SU-DHL-6 (cell line): Measurements from ENCODE around the gene SYNDIG1.

Source experiments
- H2AFZ ChIP-seq: fragments of 200-600 bp; sonication (generic); 2 replicates; pipeline ENCODE4 v1.6.1; 2014; ENCODE audit warnings: low read depth, mild to moderate bottlenecking, moderate library complexity, mixed read lengths, antibody characterized with exemption, low read length; ENCODE audit not compliant: severe bottlenecking
- H3F3A ChIP-seq: fragments of 200-600 bp; shearing (Covaris generic); 2 replicates; pipeline ENCODE4 v1.6.0; 2016; ENCODE audit warnings: antibody characterized with exemption, mild to moderate bottlenecking; ENCODE audit not compliant: insufficient read depth
- H3K27ac ChIP-seq: fragments of 200-600 bp; sonication (generic); 2 replicates; pipeline ENCODE4 v1.5.1; 2016; ENCODE audit warnings: low read depth, mild to moderate bottlenecking, low read length, moderate library complexity, mixed read lengths
- H3K27me3 ChIP-seq: fragments of 200-600 bp; sonication (generic), shearing (Covaris generic); 2 replicates; pipeline ENCODE4 v1.6.0; 2014; ENCODE audit warnings: mild to moderate bottlenecking, low read length
- H3K36me3 ChIP-seq: fragments of 200-600 bp; sonication (generic); 2 replicates; pipeline ENCODE4 v1.6.1; 2014; ENCODE audit warnings: mild to moderate bottlenecking, low read length, mixed read lengths
- H3K4me2 ChIP-seq: fragments of 300-600, 200-600 bp; shearing (Covaris generic), sonication (generic); 2 replicates; pipeline ENCODE4 v1.6.0; 2014; ENCODE audit warnings: low read length, low read depth, mild to moderate bottlenecking; ENCODE audit not compliant: poor library complexity, severe bottlenecking
- H3K4me3 ChIP-seq: fragments of 200-600 bp; sonication (generic); 2 replicates; pipeline ENCODE4 v1.5.1; 2014; ENCODE audit warnings: antibody characterized with exemption, low read length, mild to moderate bottlenecking, mixed read lengths; ENCODE audit not compliant: insufficient read depth, poor library complexity, severe bottlenecking
- H3K79me2 ChIP-seq: fragments of 200-600 bp; sonication (generic); 2 replicates; pipeline ENCODE4 v1.6.1; 2014; ENCODE audit warnings: mild to moderate bottlenecking, low read length, moderate library complexity; ENCODE audit not compliant: insufficient read depth
- H3K9ac ChIP-seq: fragments of 200-600 bp; sonication (generic); 2 replicates; pipeline ENCODE4 v1.7.0; 2014; ENCODE audit warnings: mild to moderate bottlenecking, low read length
- H3K9me2 ChIP-seq: fragments of 200-600 bp; sonication (generic); replicated peaks from 2 replicates; pipeline ENCODE4 v1.6.1; 2014; ENCODE audit warnings: low read length; ENCODE audit not compliant: insufficient read depth
- H3K9me3 ChIP-seq: fragments of 200-600 bp; sonication (generic); 2 replicates; pipeline ENCODE4 v1.6.1; 2014; ENCODE audit warnings: low read length, mixed read lengths; ENCODE audit not compliant: insufficient read depth
- H4K20me1 ChIP-seq: fragments of 200-600 bp; sonication (generic); 2 replicates; pipeline ENCODE4 v1.6.1; 2014; ENCODE audit warnings: low read depth, mild to moderate bottlenecking, antibody characterized with exemption, low read length, moderate library complexity, mixed read lengths
- EZH2phosphoT487 ChIP-seq: fragments of 200-600 bp; sonication (generic), shearing (Covaris generic); conservative IDR thresholded peaks from 2 replicates; pipeline ENCODE4 v1.6.1; 2018; ENCODE audit warnings: mild to moderate bottlenecking, antibody characterized with exemption, low read length, moderate library complexity, mixed read lengths
- TF ChIP-seq, protein P1 (sequence below): fragments of 200-600 bp; sonication (generic); IDR thresholded peaks from one replicate; pipeline ENCODE4 v1.5.1; 2017; ENCODE audit warnings: antibody characterized with exemption, mild to moderate bottlenecking, low read length, moderate library complexity; ENCODE audit not compliant: insufficient read depth, poor library complexity, severe bottlenecking

SYNDIG1 gene

DNA sequence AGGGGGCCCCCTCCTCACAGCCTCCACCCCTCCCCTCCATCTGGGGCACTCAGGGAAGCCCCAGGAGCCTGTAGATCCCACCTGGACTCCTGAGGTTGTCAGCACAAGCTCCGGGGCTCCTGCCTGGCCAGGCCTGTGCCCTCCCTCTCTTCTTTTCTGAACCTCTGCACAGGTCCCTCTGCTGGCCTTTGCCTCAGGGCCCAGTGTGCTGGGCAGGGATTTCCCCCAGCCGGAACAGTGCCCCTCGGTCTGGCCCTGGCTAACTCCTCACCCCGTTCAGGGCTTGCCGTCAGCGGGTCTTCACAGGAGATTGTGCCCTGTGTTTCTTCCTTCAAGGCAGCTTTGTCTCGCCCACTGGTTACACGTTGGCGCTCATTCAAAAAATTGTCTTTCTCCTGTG lies 64.9 kb downstream of the SYNDIG1 start:
- no peaks in the 10 kb centered on the region for H3K36me3 ChIP-seq
- no peaks in the 10 kb centered on the region for H4K20me1 ChIP-seq
- H3K4me2 ChIP-seq = no peak overlapping the region
- H3K9me3 ChIP-seq = no peaks in the 10 kb centered on the region
- no peaks in the 10 kb centered on the region for H3F3A ChIP-seq
- no peak overlapping the region for H3K9ac ChIP-seq
- no peaks in the 10 kb centered on the region for H3K9me2 ChIP-seq
- H3K27me3 ChIP-seq = no peaks in the 10 kb centered on the region
- no peak overlapping the region for H2AFZ ChIP-seq
- H3K27ac ChIP-seq = no peak overlapping the region
- H3K79me2 ChIP-seq = no peaks in the 10 kb centered on the region
- no peak overlapping the region for H3K4me3 ChIP-seq
- TF ChIP-seq, protein P1, sequence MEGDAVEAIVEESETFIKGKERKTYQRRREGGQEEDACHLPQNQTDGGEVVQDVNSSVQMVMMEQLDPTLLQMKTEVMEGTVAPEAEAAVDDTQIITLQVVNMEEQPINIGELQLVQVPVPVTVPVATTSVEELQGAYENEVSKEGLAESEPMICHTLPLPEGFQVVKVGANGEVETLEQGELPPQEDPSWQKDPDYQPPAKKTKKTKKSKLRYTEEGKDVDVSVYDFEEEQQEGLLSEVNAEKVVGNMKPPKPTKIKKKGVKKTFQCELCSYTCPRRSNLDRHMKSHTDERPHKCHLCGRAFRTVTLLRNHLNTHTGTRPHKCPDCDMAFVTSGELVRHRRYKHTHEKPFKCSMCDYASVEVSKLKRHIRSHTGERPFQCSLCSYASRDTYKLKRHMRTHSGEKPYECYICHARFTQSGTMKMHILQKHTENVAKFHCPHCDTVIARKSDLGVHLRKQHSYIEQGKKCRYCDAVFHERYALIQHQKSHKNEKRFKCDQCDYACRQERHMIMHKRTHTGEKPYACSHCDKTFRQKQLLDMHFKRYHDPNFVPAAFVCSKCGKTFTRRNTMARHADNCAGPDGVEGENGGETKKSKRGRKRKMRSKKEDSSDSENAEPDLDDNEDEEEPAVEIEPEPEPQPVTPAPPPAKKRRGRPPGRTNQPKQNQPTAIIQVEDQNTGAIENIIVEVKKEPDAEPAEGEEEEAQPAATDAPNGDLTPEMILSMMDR = no peak
- TF ChIP-seq EZH2phosphoT487 = no peak

DNA sequence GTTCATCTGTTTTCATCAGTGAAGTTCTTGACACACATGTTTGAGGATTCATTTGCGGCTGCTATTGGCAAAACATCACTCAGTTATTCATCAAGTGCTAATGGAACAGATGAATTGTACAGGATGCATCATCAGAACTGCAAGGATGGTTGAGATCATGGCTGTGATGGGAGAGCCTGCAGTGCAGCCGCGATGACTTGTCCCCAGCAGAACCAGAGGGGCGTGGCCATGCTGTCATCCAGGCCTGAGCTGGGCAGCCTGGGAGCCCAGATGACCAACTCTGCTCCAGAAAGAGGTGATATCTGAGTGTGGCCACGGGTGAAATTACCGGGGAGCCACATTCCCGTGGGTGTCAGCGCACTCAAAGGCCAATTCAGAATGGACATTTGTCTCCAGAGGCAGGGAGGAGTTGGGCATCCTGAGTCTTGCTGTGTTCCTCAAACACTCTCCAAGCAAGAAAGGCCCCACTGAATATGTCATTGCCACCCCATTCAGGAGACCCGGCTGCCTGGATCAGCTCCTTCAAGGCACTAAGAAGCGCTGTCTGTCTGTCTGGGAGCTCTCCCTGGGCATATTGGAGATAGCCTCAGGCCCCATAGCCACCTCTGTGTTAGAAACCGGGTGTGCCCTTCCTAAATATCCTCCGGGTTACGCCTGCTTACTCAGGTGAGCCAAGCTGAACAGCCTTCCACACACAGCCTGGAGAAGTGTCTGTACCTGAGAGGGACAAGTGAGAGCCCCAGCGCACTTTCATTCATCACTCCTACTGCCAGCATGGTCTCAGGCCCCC lies 66.7 kb downstream of the SYNDIG1 start:
- Histone ChIP-seq H3K79me2 (no peaks in the 10 kb centered on the region), H3K4me3 (no peak overlapping the region), H3K36me3 (no peaks in the 10 kb centered on the region), H3K9me2 (no peaks in the 10 kb centered on the region), H3K27ac (no peak overlapping the region), H4K20me1 (no peaks in the 10 kb centered on the region), H3K9me3 (no peaks in the 10 kb centered on the region), H3F3A (no peaks in the 10 kb centered on the region), H2AFZ (no peak overlapping the region), H3K27me3 (no peaks in the 10 kb centered on the region), H3K9ac (no peak overlapping the region), H3K4me2 (no peak overlapping the region)
- TF ChIP-seq, protein P1 = no peak
- no peak for TF ChIP-seq EZH2phosphoT487

DNA sequence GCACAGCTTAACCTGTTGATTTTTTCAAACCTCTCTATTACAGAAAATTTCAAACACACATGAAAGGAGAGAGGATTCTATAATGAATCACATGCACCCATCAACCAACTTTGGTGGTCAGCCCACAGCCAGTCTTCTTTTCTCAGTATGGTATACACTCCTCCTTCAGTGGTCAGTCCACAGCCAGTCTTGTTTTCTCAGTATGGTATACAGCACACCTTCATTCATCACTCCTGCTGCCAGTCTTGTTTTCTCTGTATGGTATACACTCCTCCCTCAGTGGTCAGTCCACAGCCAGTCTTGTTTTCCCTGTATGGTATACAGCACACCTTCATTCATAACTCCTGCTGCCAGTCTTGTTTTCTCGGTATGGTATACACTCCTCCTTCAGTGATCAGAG lies 67.8 kb downstream of the SYNDIG1 start:
- Histone ChIP-seq H3K9me3 (no peaks in the 10 kb centered on the region), H3F3A (no peaks in the 10 kb centered on the region), H3K27me3 (no peaks in the 10 kb centered on the region), H2AFZ (no peak overlapping the region), H3K4me3 (no peak overlapping the region), H3K79me2 (no peaks in the 10 kb centered on the region), H3K27ac (no peak overlapping the region), H3K36me3 (no peaks in the 10 kb centered on the region), H3K9me2 (no peaks in the 10 kb centered on the region), H3K9ac (no peak overlapping the region), H3K4me2 (no peak overlapping the region), H4K20me1 (no peaks in the 10 kb centered on the region)
- TF ChIP-seq EZH2phosphoT487 = no peak
- TF ChIP-seq, protein P1 = no peak
